Embryonic facial prominence (tissue), 1 donor: Measurements from ENCODE around the gene FZD1.

Experiments used
- DNase-seq: peaks from one replicate; pipeline ENCODE4 v3.0.0-alpha.2; 2016; ENCODE audit errors: extremely low spot score

The FZD1 gene

DNA sequence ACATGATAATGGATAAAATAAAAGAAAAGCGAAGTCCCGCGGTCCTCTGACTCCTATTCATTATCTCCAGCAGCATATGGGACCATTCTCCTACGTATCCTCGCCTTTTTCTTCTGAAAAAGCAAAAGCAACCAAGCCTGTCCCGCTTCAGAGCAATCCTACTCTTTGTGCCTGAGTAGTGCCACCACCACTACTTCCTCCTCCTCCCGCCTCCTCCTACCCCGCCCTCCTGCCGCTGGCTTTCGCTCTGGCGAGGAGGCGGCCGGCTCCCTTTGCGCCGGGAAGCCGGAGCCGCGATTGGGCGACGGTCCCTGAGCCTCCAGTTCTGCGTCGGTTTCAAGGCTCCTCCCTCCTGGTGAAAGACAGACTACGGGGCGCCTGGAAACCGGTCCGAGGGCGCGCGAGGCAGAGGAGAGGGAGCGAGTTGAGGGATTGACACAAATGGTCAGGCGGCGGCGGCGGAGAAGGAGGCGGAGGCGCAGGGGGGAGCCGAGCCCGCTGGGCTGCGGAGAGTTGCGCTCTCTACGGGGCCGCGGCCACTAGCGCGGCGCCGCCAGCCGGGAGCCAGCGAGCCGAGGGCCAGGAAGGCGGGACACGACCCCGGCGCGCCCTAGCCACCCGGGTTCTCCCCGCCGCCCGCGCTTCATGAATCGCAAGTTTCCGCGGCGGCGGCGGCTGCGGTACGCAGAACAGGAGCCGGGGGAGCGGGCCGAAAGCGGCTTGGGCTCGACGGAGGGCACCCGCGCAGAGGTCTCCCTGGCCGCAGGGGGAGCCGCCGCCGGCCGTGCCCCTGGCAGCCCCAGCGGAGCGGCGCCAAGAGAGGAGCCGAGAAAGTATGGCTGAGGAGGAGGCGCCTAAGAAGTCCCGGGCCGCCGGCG, at the start of gene FZD1:
Gene FZD1, plus strand, starts transcription at position 388 of the 878 bp plus-strand sequence. Its CDS starts 448 bp downstream, at position 836.
- peak; percentile 98 for DNase-seq

DNA sequence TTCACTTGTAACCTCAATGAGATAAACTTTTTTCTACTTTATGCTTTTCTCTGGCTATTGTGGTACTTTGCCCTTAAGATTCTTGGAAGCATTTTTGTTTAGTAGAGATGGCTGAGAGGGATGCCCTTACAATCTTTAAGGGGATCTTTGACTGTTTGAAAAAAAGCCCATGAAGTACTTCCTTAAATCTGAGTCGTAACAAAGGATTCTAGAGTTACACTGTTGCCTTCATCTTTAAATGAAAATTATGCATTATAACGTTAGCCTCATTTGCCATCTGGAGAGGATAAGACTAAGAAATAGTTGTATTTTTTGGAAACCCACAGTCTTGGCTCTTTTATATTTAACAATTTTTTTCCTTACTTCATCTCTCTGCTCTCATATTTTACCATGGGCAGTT, 37.8 kb upstream of the FZD1 start:
- DNase-seq: no peak

DNA sequence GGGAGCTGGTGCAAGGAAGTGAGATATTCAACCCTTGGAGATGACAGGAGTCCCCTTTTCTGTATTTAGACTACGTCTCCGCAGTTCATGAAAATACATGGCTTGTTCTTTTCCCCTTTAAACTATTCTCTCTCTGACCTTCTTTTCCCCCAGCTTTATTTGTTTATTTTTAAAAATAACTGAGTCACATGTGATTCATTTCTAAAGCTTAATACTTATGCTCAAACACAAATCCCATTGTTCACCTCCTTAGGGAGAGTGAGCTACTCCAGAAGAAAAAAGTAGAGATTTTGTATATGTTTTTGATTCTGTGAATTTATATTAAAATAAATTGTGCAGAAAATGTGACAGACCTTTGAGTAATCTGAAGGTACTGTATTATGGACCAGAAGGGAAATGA, 35.9 kb upstream of the FZD1 start:
- DNase-seq: no peak

DNA sequence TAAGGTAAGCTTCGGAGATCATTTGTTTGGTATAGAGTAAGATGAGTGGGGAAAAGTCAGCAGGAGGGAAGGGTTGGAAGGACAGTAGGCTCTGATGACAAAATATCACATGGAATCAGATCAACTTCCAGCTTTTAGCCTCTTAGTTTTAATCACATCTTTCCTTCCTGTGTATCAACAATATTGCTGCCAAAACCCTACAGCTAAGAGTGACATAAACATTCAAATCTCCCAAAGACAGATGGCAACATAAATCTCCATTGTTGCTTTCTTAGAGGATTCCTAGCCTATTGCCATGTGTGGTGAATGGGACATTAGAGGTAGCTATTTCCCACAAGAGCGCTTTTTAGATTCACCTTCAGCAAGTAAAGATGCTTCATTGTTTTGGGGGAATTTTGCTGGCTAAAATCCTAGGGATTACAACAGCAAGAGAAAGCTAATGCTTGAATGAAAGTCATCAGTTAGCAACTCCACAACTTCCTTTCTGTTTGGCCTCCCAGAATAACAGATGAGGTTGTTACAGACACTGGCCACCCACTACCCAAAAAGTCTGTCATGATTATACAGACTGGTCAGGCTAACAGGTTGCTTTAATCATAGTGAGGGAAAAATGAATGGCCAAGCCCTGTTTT, 35.2 kb upstream of the FZD1 start:
- no peak for DNase-seq

DNA sequence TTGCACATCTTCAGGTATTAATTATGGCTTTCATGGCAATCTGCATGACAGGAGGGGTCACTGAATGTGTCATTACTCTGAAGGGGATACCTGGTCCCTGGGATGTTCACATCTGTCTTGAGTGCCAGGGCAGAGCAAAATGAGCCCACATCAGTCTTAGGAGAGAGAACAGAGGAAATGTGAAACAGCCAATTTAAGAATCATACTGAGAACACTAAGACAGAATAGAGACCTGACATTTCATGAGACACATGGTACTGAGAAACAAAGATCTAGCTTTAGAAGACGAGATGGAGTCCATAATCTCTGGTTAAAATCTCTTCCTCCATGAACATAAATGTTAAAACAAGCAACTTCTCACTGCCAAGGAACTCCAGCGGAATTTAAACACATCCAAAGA, 34.1 kb upstream of the FZD1 start:
- no peak for DNase-seq

DNA sequence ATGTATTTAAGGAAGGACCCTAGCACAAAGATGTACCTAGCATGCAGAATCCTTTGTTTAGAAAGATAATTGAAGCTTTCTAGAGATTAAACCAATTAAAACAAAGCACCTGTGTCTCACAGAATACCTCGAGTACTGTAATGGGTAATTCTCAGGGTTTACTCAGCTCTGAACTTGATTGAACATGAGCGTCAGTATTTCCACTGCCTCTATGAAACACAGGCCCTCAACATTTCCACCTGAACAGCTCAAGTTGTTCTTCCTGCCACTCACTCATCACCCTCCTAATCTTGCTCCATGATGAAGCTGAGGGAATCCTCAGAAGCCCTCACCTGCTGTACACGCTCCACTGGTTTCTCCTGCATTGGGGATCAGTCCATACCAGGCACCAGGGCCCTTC, 33.7 kb upstream of the FZD1 start:
- no peak for DNase-seq

DNA sequence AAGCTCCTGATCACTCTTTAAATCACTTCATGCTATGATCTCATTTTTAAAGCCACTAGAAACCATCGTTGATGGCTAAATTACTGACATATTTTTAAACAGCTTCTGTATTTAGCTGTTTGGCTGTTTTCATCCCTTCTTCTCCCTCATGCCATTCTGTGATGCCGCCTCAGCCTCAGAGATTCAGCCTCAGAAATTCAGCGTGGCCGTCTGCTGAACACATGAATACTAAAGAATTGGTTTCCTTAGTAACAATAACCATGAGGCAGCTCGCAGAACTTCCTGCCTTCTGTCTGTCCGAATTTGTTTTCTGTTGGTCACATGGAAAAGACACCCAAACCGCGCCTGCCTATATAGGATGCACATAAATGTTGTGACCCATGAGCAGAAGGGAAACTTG, 31.0 kb upstream of the FZD1 start:
- DNase-seq: no peak

DNA sequence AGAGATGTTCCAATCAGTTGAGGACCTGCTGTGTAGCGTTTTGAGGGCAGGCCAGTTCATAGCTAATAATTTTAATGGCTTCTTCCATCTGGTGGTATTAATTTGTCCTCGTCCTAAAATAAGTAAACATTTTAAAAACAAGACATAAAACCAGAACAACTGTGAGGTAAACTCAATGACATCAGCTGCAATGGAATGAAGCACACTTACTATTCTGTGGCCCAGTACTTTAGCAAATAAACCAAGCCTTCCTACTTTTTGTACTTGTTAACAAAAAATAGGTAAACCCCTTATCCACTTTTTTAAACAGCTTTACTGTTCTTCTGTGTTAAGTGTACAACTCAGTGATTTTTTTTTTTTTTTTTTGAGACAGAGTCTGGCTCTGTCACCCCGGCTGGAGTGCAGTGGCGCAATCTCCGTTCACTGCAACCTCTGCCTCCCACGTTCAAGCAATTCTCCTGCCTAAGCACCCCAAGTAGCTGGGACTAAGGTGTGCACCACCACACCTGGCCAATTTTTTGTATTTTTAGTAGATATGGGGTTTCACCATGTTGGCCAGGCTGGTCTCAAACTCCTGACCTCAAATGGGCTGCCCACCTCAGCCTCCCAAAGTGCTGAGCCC, 28.9 kb upstream of the FZD1 start:
- DNase-seq: no peak

DNA sequence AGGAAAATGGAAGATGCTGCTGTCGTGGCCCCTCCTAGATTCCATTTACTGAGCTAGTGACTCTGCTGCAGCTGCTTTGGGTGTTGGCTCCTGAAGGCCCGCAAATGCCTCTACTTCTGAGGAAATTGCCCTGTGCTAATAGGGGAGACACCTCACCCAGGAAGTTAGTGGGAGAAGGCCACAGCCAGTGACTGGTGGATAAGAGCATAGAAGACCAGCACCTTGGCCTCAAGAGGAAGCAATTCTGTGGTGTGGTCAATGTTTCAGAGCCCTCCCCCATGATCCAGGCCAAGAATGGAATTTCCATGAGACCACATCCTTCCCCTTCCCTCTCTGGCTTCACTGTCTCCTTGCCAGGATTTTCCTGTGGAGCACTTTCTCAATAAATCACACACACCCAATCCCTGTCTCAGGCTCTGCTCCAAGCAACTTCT, 25.0 kb upstream of the FZD1 start:
- DNase-seq: no peak

DNA sequence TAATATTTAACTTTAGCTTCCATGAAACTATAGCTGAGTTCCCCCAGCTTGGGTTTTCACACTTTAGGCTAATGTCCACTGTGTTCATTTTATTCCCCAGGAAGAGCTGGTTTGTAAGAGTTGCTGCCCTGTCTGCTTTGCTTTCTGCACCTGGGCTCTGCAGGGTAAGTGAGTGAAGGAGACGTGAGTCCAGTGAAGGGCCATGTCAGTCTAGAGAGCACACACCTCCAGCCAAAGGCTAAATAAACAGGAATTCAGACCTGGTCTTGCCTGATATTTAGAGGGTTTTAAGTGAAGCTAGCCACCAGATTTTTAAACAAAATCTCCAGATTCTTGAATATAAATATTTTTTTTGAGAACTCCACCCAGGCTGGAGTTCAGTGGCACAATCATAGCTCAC, 24.5 kb upstream of the FZD1 start:
- DNase-seq: no peak

DNA sequence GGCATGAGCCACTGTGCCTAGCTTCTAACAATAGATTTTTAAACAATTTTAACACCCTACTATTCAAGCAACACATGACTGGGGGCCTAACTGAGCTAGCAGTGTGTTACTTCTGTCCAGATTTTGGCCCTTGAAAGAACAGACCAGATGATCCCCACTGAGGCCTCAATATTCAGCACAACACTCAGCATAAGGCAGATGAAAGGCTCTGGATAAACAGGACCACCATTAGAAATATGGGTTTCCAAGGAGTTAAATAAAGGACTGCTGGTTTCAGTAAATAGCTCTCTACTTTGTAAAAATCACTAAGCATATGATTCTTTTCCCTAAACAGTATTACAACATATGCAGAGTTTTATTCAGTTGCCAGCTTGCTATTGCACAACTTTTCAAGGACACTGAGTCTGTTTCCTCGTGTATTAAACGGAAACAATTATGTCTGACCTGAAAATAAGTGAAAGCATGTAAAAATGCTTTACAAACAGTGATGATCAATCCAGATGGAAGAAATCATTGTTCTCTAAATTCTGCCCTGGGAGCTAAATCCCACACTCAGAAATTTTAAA, 23.8 kb upstream of the FZD1 start:
- peak; percentile 18 for DNase-seq

DNA sequence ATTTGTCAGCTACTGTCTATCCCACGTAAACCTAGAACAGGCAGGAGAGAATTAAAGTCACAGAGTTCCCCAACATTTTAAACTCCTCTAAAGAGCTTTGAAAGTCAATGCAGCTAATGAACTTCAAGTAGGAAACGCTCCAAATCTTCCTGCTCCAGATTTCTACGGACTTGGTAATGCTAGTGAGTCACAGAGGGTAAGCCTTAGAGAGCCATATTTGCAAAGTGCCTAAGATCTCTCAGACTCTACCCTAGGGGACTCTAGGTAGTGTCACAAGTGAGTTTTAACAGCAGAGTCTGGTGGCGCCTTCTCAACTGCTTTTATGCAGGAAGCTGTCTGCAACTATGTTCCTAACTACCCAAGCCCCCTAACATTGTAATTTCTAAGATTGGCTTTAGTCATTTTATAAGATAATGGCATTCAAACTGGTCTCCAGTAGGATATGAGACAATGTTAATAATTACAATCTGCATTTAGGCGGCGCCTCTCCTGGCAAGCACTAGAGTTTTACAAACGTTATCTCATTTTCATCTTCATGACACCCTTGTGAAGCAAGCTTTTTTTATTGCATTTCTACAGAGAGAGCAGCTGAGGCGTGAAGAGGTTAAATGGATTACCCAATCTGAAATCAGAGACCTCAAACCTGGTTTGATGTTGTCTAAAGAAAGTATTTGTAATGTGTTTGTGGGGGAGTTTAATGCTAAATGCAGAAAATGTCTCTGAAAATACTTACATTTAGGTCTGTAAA, 22.0 kb upstream of the FZD1 start:
- no peak for DNase-seq

DNA sequence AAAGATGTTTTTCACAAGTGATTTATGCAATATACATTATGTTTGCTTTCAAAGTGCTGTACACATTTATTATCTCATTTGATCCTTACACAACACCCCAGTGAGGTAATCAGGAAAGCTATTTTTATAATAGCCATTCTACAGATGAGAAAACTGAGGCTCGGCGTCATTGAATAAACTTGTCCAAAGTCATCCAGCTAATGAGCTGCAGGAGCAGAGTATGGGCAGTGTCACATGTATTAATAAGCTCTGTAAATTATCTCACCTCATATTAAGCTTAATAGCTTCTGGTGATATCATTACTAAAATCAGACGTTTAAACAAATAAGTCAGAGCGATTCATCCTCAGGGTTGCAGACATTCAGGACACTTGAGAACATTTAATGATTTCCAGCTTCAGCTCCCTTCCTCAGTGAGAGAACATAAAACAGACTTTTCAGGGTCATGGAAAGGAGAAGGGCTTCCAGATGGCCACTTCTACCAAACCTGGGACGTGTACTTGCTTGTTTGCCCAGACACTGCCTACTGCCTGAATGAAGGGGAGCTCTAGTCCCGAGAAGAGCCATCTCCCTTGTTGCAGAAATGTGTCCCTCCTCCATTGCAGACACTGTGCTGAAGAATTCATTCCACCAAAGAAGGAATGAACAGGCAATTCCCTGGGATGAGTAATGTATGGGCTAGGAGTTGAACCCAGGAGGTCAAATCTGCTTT, 20.5 kb upstream of the FZD1 start:
- DNase-seq: no peak

DNA sequence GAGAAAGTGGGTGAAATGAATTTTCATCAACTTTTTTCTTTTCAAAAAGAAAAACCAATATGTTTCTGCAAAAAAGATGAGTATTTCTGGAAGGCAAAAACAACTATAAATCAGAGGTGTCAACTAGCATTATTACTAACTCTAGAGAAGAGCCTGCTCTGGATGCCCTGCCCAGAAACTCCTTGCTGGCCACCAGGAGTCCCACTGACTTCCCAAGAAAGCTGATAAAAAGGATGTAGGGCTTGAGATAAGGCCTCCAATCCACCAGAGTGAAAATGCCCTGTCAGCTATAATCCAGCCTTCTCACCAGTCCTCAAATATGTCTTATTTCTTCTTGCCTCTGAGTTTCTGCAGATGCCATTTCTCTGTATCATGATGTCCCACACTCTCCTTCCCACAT, 16.7 kb upstream of the FZD1 start:
- no peak for DNase-seq

DNA sequence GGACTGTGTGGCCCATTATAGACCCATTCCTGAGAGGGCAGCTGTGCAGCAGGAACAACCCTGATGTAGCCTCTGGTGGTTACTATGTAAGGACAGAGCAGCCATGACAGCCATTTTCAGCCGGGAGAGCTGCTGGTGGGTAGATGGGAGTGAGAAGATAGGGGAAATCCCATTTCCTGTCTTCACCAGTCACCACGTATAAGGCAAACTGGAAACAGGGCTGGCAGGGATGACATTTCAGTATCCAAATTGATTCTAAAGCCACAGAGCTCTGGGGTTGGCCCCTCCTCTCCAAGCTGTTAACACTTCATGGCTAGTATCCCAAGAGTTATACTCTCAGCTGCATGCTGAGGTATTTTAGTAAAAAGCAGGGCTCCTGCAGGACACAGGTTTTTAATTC, 15.2 kb upstream of the FZD1 start:
- DNase-seq: no peak

DNA sequence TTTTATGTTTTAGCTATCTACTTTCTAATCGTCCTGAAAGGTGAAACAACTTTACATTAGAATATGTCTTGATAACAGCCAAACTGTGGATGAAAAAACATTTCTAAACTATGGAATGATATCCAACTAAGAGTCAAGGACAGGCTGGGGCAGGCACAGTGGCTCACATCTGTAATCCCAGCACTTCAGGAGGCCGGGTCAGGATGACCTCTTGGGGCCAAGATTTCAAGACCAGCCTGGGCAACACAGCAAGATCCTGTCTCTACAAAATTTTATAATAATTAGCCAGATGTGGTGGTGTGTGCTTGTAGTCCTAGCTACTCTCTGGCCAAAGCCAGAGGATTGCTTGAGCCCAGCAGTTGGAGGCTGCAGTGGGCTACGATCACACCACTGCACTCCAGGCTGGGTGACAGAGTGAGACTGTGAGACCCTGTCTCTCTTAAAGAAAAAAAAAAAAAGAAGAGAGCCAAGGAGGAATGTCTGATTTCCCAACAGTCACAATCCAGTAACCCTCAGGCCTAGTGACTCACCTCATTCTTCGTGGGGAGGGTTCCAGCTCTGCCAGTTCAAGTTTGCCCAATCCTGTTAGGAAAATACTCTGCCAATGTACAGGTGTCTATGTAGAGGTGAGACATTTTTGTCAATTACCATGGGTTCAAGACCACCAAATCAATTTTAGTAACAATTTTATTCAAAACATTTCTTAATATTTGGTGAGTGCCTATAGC, 14.6 kb upstream of the FZD1 start:
- DNase-seq: no peak

DNA sequence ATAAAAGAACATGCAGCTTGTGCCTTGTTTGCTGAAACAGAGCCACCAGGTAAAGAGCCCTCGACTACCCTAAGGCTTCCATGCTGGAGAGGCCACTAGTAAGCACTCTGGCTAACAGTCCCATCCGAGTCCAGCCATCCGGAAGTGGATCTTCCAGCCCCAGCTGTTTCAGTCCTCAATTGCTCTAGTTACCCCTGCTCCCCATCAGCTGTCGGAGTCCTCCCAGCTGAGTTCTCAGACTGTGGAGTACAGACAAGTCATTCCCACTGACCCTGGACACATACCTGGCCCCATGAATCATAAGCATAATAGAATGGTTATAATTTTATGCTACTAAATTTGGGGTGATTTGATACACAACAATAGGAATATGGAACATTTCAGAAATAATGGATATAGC, 13.5 kb upstream of the FZD1 start:
- DNase-seq: no peak

DNA sequence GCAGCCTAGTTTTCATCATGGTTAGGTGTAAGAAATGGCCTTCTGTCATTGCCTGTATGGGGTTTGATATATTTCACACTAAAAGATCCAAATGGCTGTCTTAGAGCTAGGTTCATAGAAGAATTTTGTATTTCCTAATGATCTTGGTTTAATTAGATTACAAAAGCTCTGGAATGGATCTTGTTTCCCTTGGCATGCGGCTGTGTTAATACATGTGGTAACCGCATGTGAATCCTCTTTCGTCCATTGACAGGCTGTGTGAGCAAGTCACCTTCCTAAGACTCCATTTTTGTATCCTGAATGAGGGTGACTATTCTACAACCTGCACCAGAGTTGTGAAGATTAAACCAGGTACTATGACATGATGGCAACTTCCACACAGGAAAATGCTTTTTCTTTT, 12.4 kb upstream of the FZD1 start:
- DNase-seq: no peak

DNA sequence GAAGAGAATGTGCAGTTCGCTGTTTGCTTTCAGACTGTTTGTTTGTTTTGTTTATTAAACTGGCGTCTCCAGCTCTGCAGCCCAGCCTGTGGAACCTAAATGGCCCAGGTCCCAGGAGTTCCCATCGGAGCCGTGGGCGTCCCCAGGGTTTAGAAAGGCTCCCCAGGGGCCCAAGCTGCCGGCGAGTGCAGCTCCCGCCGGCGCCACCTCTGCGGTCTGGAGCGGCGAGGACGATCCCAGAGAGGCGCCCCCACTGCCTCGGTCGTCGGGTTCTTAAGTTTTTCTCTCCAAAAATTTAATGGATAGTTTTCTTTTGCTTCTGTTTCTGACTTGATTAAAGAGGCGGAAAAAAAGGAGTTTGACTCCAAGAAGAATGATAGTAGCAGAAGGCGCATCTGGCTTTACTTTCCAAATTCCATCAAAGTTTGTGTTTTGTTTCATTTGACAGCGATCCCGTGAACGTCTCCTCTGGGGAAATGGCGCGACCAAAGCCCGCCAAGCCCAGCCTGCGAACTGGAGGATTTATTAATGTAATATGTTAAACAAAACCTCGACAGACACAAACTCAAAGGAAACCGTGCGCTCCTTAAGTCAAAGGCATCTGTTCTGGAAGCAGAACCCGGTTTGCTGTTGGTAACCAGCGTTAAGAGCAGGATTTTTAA, 718 bp upstream of the FZD1 start:
- DNase-seq: no peak
